Measurements from ENCODE around the gene RANGAP1. TPM values are rescaled to one million over a fixed set of nuclear protein-coding genes. Genes with fewer than 3 reads are reported as not detected.

RANGAP1 gene
- total and polyA plus RNA-seq, 8 donors = 18.9 to 127 (median 38.5) TPM

DNA sequence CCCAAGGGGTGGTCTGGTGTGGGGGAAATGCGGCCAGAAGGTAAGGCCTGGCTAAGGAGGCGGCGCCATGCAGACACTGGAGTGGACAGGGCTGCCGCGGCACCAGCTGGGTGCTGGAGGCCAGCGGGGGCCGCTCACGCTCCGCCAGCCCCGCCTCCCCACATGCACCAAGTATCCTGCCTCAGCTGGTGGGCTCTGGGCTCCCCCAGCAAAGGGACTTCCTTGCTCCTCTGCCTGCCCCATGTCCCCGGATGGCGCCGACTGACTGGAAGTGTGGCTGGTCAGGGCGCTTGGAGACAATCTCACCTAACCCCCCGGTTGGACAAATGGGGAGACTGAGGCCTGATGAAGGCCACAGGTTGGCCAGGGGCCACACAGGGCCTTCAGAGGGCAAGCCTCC, 37.7 kb downstream of the RANGAP1 start:
- Histone ChIP-seq H3K27me3 (no peaks in the 10 kb centered on the region), H3K27ac (no peak overlapping the region), H3K9me3 (no peaks in the 10 kb centered on the region), H3K4me3 (no peak overlapping the region), H3K4me1 (no peaks in the 10 kb centered on the region), H3K36me3 (peaks cover 69 to 91% (median 85%) of the 10 kb centered on the region in 4 donors)
- DNase-seq = no peak
- intact Hi-C loops (cut with DNase I; ENCODE audit: low total_unique reads) = no loop called here
- TF ChIP-seq, protein P1, sequence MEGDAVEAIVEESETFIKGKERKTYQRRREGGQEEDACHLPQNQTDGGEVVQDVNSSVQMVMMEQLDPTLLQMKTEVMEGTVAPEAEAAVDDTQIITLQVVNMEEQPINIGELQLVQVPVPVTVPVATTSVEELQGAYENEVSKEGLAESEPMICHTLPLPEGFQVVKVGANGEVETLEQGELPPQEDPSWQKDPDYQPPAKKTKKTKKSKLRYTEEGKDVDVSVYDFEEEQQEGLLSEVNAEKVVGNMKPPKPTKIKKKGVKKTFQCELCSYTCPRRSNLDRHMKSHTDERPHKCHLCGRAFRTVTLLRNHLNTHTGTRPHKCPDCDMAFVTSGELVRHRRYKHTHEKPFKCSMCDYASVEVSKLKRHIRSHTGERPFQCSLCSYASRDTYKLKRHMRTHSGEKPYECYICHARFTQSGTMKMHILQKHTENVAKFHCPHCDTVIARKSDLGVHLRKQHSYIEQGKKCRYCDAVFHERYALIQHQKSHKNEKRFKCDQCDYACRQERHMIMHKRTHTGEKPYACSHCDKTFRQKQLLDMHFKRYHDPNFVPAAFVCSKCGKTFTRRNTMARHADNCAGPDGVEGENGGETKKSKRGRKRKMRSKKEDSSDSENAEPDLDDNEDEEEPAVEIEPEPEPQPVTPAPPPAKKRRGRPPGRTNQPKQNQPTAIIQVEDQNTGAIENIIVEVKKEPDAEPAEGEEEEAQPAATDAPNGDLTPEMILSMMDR (IDR thresholded peaks at IDR 0.05) = no peak
- TF ChIP-seq EP300 (IDR thresholded peaks at IDR 0.05) = no peak
- TF ChIP-seq POLR2AphosphoS5 (IDR thresholded peaks at IDR 0.05) = no peak
- TF ChIP-seq POLR2A (IDR thresholded peaks at IDR 0.05) = no peak
- WGBS, 5 donors = 92 to 100% (median 94%) methylated on average over 6 to 15 of the region's 15 CpGs

- no peak for DNase-seq
- Histone ChIP-seq H3K27me3 (no peaks in the 10 kb centered on the region), H3K4me3 (no peak overlapping the region), H3K27ac (no peak overlapping the region), H3K36me3 (peaks cover 63 to 86% (median 79%) of the 10 kb centered on the region in 4 donors), H3K9me3 (no peaks in the 10 kb centered on the region), H3K4me1 (no peaks in the 10 kb centered on the region)
- intact Hi-C loops (cut with DNase I; ENCODE audit: low total_unique reads) = no loop called here
- 76 to 97% (median 91%) methylated on average over 6 to 7 of the region's 7 CpGs for WGBS, 5 donors
- TF ChIP-seq EP300 (IDR thresholded peaks at IDR 0.05) = no peak
- no peak for TF ChIP-seq POLR2A (IDR thresholded peaks at IDR 0.05)
- TF ChIP-seq POLR2AphosphoS5 (IDR thresholded peaks at IDR 0.05) = no peak
- TF ChIP-seq, protein P1 (IDR thresholded peaks at IDR 0.05) = no peak
Observed at GRCh38 chr22:41247703-41248102, 38.3 kb downstream of the RANGAP1 start.

DNA sequence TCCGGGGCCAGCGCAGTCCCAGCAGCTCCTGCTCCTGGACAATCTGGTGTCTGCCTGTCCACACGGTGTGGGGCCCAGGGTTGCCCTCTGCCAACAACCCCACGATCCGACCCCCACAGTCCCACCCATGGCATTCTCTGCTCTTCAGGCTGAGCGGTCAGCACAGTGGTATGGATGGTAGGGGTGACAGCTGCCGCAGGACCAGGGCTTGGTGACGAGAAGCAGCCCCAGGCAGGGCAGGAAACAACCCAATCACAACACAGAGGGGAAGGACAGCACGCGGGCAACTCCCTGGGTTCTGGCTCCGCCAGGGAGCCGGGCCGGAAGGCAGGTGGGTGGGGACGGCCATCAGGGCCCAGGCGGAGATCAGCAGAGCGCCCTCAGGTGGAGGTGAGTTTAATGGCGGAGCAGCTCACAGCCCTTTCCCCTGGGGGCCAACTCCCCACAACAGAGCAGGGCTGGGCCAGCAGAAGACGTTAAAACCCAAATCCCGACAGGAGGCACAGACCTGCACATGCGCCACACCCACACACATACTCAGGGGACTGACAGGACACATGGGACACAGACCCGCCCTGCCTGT, 40.0 kb downstream of the RANGAP1 start:
- Histone ChIP-seq H3K27ac (no peak overlapping the region), H3K27me3 (no peaks in the 10 kb centered on the region), H3K4me1 (no peaks in the 10 kb centered on the region), H3K4me3 (no peak overlapping the region), H3K9me3 (no peaks in the 10 kb centered on the region), H3K36me3 (peaks cover 50 to 69% (median 62%) of the 10 kb centered on the region in 4 donors)
- DNase-seq = no peak
- intact Hi-C loops (cut with DNase I; ENCODE audit: low total_unique reads) = no loop called here
- TF ChIP-seq EP300 (IDR thresholded peaks at IDR 0.05) = no peak
- TF ChIP-seq, protein P1 (IDR thresholded peaks at IDR 0.05) = no peak
- no peak for TF ChIP-seq POLR2AphosphoS5 (IDR thresholded peaks at IDR 0.05)
- TF ChIP-seq POLR2A (IDR thresholded peaks at IDR 0.05) = no peak
- 79 to 90% (median 86%) methylated on average over 15 to 21 of the region's 21 CpGs for WGBS, 5 donors

DNA sequence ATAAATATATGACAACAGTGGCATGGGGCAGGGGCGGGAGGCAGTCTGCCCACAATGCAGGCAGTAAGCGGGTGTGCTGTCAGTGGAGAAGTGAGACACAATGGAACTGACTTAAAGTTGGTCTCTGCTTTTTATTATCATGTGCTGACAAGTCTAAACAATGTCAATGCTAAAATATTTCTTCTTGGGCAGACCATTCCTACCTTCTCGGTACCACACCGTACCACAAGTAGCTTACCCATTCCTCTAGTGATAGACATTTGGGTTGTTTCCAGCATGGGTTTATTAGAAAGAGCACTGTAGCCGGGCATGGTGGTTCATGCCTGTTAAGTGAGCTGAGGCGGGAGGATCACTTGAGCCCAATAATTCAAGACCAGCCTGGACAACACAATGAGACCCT, 42.6 kb downstream of the RANGAP1 start:
- TF ChIP-seq EP300 (IDR thresholded peaks at IDR 0.05) = no peak
- TF ChIP-seq, protein P1 (IDR thresholded peaks at IDR 0.05) = no peak
- no peak for TF ChIP-seq POLR2AphosphoS5 (IDR thresholded peaks at IDR 0.05)
- TF ChIP-seq POLR2A (IDR thresholded peaks at IDR 0.05) = no peak
- no peaks in the 10 kb centered on the region for H3K27me3 ChIP-seq
- WGBS, 5 donors = 85 to 93% (median 90%) methylated on average over 6 of the region's 6 CpGs
- H3K27ac ChIP-seq = no peak overlapping the region
- DNase-seq = no peak
- H3K36me3 ChIP-seq = peaks cover 23 to 43% (median 35%) of the 10 kb centered on the region in 4 donors
- intact Hi-C loops (cut with DNase I; ENCODE audit: low total_unique reads) = no loop called here
- peaks cover 4 to 6% (median 6%) of the 10 kb centered on the region in 4 donors for H3K4me1 ChIP-seq
- H3K9me3 ChIP-seq = no peaks in the 10 kb centered on the region
- no peak overlapping the region for H3K4me3 ChIP-seq

Measured in stomach (tissue), 9 donors.